HEK293 (cell line): ENCODE results near the gene MYRIP.

ENCODE experiments used
- CTCF ChIA-PET: fragments of 350-600 bp; formaldehyde crosslinking; extraction: SDS; loops from one replicate; lab custom pipeline; 2021; ENCODE audit warnings: antibody characterized with exemption; lab: Yijun Ruan, JAX
- POLR2A ChIA-PET: fragments of 300-600 bp; formaldehyde crosslinking; extraction: SDS; loops from one replicate; lab custom pipeline; 2020; ENCODE audit warnings: antibody characterized with exemption, inconsistent platforms; lab: Yijun Ruan, JAX
- H3K27ac ChIP-seq: fragments of 200-500 bp; sonication (Bioruptor generic); 2 replicates; pipeline ENCODE4 v1.5.1; 2014; ENCODE audit warnings: low read depth, low read length, control low read depth, inconsistent platforms; ENCODE audit errors: extremely low read depth
- H3K36me3 ChIP-seq, 2 experiments: fragments of 200-500 bp in 1 of 2; sonication (Bioruptor generic) in 1 of 2; 1 replicate in 1 of 2; 2 replicates in 1 of 2; pipeline ENCODE4 v1.5.1; 2014 to 2017; ENCODE audit warnings: inconsistent platforms in 2 of 2, low read length in 2 of 2; ENCODE audit not compliant: control insufficient read depth in 2 of 2, insufficient read depth in 1 of 2
- H3K4me1 ChIP-seq: fragments of 200-500 bp; sonication (Bioruptor generic); 2 replicates; pipeline ENCODE4 v1.5.1; 2014; ENCODE audit warnings: mild to moderate bottlenecking, low read length, inconsistent platforms; ENCODE audit not compliant: control insufficient read depth, insufficient read depth
- H3K4me3 ChIP-seq: 2 replicates; pipeline ENCODE4 v1.5.1; 2011; ENCODE audit warnings: low read depth, mild to moderate bottlenecking, control low read depth, low read length, moderate library complexity
- H3K9me3 ChIP-seq: fragments of 200-500 bp; sonication (Bioruptor generic); 2 replicates; pipeline ENCODE4 v1.5.1; 2014; ENCODE audit warnings: low read depth, low read length, inconsistent platforms; ENCODE audit not compliant: control insufficient read depth, insufficient read depth
- FEZF1 ChIP-seq: fragments of 450-650 bp; formaldehyde crosslinking; IDR thresholded peaks from 2 replicates; pipeline ENCODE4 v1.5.1; 2016; ENCODE audit warnings: missing biosample characterization, missing genetic modification characterization
- GLI4 ChIP-seq: fragments of 450-650 bp; formaldehyde crosslinking; IDR thresholded peaks from 2 replicates; pipeline ENCODE4 v1.5.1; 2016; ENCODE audit warnings: missing biosample characterization, missing genetic modification characterization
- HOXD13 ChIP-seq: sonication (generic); formaldehyde crosslinking; IDR thresholded peaks from 2 replicates; pipeline ENCODE4 v1.8.0; 2022; ENCODE audit warnings: missing genetic modification reagents, borderline replicate concordance
- KLF10 ChIP-seq: fragments of 450-650 bp; IDR thresholded peaks from 2 replicates; pipeline ENCODE4 v1.5.1; 2018; ENCODE audit warnings: missing biosample characterization, mild to moderate bottlenecking, missing genetic modification characterization
- KLF16 ChIP-seq: fragments of 450-650 bp; formaldehyde crosslinking; IDR thresholded peaks from 2 replicates; pipeline ENCODE4 v1.5.1; 2017; ENCODE audit warnings: missing biosample characterization, missing genetic modification characterization
- SETDB1 ChIP-seq: IDR thresholded peaks from one replicate; pipeline ENCODE4 v1.6.1; 2017; ENCODE audit warnings: mild to moderate bottlenecking, low read length, moderate library complexity, mixed read lengths; ENCODE audit not compliant: insufficient read length
- SP3 ChIP-seq: fragments of 450-650 bp; formaldehyde crosslinking; IDR thresholded peaks from 2 replicates; pipeline ENCODE4 v1.5.1; 2016; ENCODE audit warnings: missing biosample characterization, missing genetic modification characterization
- SP7 ChIP-seq: fragments of 450-650 bp; formaldehyde crosslinking; IDR thresholded peaks from 2 replicates; pipeline ENCODE4 v1.5.1; 2016; ENCODE audit warnings: missing biosample characterization, missing genetic modification characterization
- ZBTB21 ChIP-seq: fragments of 450-650 bp; formaldehyde crosslinking; IDR thresholded peaks from 2 replicates; pipeline ENCODE4 v1.5.1; 2017; ENCODE audit warnings: missing biosample characterization, missing genetic modification characterization
- ZBTB7A ChIP-seq: fragments of 450-650 bp; formaldehyde crosslinking; IDR thresholded peaks from 2 replicates; pipeline ENCODE4 v1.5.1; 2016; ENCODE audit warnings: low read depth, missing biosample characterization, missing genetic modification characterization
- ZFP3 ChIP-seq: fragments of 450-650 bp; formaldehyde crosslinking; IDR thresholded peaks from 2 replicates; pipeline ENCODE4 v1.5.1; 2016; ENCODE audit warnings: low read depth, missing biosample characterization, missing genetic modification characterization
- ZFP69B ChIP-seq: fragments of 450-650 bp; formaldehyde crosslinking; IDR thresholded peaks from 2 replicates; pipeline ENCODE4 v1.5.1; 2016; ENCODE audit warnings: missing biosample characterization, missing genetic modification characterization
- ZNF133 ChIP-seq: fragments of 450-650 bp; formaldehyde crosslinking; IDR thresholded peaks from 2 replicates; pipeline ENCODE4 v1.5.1; 2016; ENCODE audit warnings: missing biosample characterization, missing genetic modification characterization
- ZNF155 ChIP-seq: fragments of 450-650 bp; formaldehyde crosslinking; IDR thresholded peaks from 2 replicates; pipeline ENCODE4 v1.5.1; 2016; ENCODE audit warnings: missing biosample characterization, missing genetic modification characterization
- ZNF248 ChIP-seq: fragments of 450-650 bp; formaldehyde crosslinking; IDR thresholded peaks from 2 replicates; pipeline ENCODE4 v1.5.1; 2017; ENCODE audit warnings: missing biosample characterization, missing genetic modification characterization
- ZNF350 ChIP-seq: fragments of 450-650 bp; formaldehyde crosslinking; IDR thresholded peaks from 2 replicates; pipeline ENCODE4 v1.5.0; 2017; ENCODE audit warnings: missing biosample characterization, mild to moderate bottlenecking, missing genetic modification characterization
- ZNF404 ChIP-seq: fragments of 450-650 bp; formaldehyde crosslinking; IDR thresholded peaks from 2 replicates; pipeline ENCODE4 v1.5.1; 2017; ENCODE audit warnings: missing biosample characterization, missing genetic modification characterization
- ZNF426 ChIP-seq: fragments of 450-650 bp; formaldehyde crosslinking; IDR thresholded peaks from 2 replicates; pipeline ENCODE4 v1.5.1; 2017; ENCODE audit warnings: missing biosample characterization, missing genetic modification characterization, mild to moderate bottlenecking, inconsistent platforms, moderate library complexity
- ZNF510 ChIP-seq: fragments of 450-650 bp; formaldehyde crosslinking; IDR thresholded peaks from 2 replicates; pipeline ENCODE4 v1.5.1; 2018; ENCODE audit warnings: mild to moderate bottlenecking, missing genetic modification characterization, missing biosample characterization; ENCODE audit not compliant: insufficient replicate concordance
- ZNF654 ChIP-seq: fragments of 450-650 bp; formaldehyde crosslinking; IDR thresholded peaks from 2 replicates; pipeline ENCODE4 v1.5.1; 2016; ENCODE audit warnings: low read depth, missing biosample characterization, missing genetic modification characterization
- ZNF701 ChIP-seq: fragments of 450-650 bp; formaldehyde crosslinking; IDR thresholded peaks from 2 replicates; pipeline ENCODE4 v1.5.1; 2016; ENCODE audit warnings: missing biosample characterization, missing genetic modification characterization
- ZNF776 ChIP-seq: fragments of 450-650 bp; formaldehyde crosslinking; IDR thresholded peaks from 2 replicates; pipeline ENCODE4 v1.5.0; 2017; ENCODE audit warnings: missing biosample characterization, missing genetic modification characterization, borderline replicate concordance
- ZNF792 ChIP-seq: fragments of 450-650 bp; formaldehyde crosslinking; IDR thresholded peaks from 2 replicates; pipeline ENCODE4 v1.5.1; 2016; ENCODE audit warnings: missing biosample characterization, missing genetic modification characterization
- ZSCAN16 ChIP-seq: fragments of 450-650 bp; formaldehyde crosslinking; IDR thresholded peaks from 2 replicates; pipeline ENCODE4 v1.5.1; 2016; ENCODE audit warnings: missing biosample characterization, missing genetic modification characterization
- TF ChIP-seq, protein P1 (sequence below): fragments of 450-650 bp; formaldehyde crosslinking; IDR thresholded peaks from 2 replicates; pipeline ENCODE4 v1.5.1; 2016; ENCODE audit warnings: missing biosample characterization, missing genetic modification characterization
- TF ChIP-seq, protein P2 (sequence below): fragments of 450-650 bp; formaldehyde crosslinking; IDR thresholded peaks from 2 replicates; pipeline ENCODE4 v1.5.1; 2016; ENCODE audit warnings: missing biosample characterization, missing genetic modification characterization
- TF ChIP-seq, protein P3 (sequence below): fragments of 450-650 bp; formaldehyde crosslinking; IDR thresholded peaks from 2 replicates; pipeline ENCODE4 v1.5.1; 2016; ENCODE audit warnings: missing biosample characterization, missing genetic modification characterization
- TF ChIP-seq, protein P4 (sequence below): fragments of 450-650 bp; formaldehyde crosslinking; IDR thresholded peaks from 2 replicates; pipeline ENCODE4 v1.5.1; 2016; ENCODE audit warnings: missing biosample characterization, missing genetic modification characterization
- TF ChIP-seq, protein P5 (sequence below): fragments of 450-650 bp; formaldehyde crosslinking; IDR thresholded peaks from 2 replicates; pipeline ENCODE4; 2016; ENCODE audit warnings: missing biosample characterization, missing genetic modification characterization
- TF ChIP-seq, protein P6 (sequence below): fragments of 450-650 bp; formaldehyde crosslinking; IDR thresholded peaks from 2 replicates; pipeline ENCODE4 v1.5.1; 2016; ENCODE audit warnings: missing biosample characterization, missing genetic modification characterization

MYRIP gene

DNA sequence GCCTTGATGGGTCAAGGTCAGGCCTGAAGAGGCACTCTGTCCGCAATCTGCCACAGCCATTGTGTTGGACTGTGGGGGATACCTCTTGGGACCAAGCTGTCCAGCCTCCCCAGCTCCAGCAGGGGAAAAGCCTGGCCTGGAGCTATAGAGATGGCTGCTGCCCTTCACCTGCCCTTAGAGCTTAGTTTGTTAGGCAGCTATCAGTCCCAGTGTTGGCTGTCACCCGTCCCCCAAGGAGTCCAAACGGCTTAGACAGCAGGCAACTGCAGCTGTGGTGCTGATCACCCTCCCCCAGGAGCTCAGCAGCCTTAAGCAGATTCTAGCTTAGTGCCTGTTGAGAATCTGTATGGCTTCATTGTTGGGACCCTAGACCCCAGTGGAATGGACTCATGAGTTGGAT is 180.3 kb downstream of the MYRIP start (continued):
- TF ChIP-seq FEZF1 (tag by site-specific recombination) (no peak), SP3 (tag by site-specific recombination) (no peak)

DNA sequence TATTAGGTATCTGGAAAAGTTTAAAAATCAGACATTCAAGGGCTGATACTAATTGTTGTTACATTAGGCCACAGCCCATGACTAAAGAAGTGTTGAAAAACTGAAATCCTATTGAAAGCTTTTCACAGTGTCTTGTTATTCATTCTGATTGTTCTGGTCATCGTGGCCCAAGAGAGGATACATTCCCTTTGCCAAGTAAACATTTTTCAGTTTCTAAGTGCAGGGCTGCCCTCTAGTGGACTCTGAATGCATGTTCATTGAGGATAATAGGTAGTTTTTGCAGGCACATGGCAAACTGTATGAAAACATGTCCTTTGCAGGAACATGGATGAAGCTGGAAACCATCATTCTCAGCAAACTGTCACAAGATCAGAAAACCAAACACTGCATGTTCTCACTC is 181.1 kb downstream of the MYRIP start:
- no peaks in the 10 kb centered on the region for H3K4me1 ChIP-seq
- ChIA-PET CTCF (interaction anchor here (0.5 to 2.3 kb wide), 16 partner anchors 8 to 715 kb away, joined by 3 to 11 read pairs (median 3); no protein-coding TSS in a partner anchor), POLR2A (no interaction called here)
- H3K4me3 ChIP-seq, result no peak overlapping the region
- H3K36me3 ChIP-seq, result no peaks in the 10 kb centered on the region
- H3K9me3 ChIP-seq, result no peaks in the 10 kb centered on the region
- TF ChIP-seq, protein P1, sequence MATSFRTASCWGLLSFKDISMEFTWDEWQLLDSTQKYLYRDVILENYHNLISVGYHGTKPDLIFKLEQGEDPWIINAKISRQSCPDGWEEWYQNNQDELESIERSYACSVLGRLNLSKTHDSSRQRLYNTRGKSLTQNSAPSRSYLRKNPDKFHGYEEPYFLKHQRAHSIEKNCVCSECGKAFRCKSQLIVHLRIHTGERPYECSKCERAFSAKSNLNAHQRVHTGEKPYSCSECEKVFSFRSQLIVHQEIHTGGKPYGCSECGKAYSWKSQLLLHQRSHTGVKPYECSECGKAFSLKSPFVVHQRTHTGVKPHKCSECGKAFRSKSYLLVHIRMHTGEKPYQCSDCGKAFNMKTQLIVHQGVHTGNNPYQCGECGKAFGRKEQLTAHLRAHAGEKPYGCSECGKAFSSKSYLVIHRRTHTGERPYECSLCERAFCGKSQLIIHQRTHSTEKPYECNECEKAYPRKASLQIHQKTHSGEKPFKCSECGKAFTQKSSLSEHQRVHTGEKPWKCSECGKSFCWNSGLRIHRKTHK, result peak; percentile 64
- TF ChIP-seq GLI4 (tag by site-specific recombination) (no peak), ZNF350 (no peak), ZNF654 (tag by site-specific recombination) (peak; percentile 49), ZNF510 (tag by site-specific recombination) (no peak), SETDB1 (peak; percentile 77), ZFP3 (tag by site-specific recombination) (no peak), ZNF792 (no peak), SP7 (no peak)
- TF ChIP-seq, protein P2, sequence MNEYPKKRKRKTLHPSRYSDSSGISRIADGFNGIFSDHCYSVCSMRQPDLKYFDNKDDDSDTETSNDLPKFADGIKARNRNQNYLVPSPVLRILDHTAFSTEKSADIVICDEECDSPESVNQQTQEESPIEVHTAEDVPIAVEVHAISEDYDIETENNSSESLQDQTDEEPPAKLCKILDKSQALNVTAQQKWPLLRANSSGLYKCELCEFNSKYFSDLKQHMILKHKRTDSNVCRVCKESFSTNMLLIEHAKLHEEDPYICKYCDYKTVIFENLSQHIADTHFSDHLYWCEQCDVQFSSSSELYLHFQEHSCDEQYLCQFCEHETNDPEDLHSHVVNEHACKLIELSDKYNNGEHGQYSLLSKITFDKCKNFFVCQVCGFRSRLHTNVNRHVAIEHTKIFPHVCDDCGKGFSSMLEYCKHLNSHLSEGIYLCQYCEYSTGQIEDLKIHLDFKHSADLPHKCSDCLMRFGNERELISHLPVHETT (tag by site-specific recombination), result no peak
- TF ChIP-seq, protein P3, sequence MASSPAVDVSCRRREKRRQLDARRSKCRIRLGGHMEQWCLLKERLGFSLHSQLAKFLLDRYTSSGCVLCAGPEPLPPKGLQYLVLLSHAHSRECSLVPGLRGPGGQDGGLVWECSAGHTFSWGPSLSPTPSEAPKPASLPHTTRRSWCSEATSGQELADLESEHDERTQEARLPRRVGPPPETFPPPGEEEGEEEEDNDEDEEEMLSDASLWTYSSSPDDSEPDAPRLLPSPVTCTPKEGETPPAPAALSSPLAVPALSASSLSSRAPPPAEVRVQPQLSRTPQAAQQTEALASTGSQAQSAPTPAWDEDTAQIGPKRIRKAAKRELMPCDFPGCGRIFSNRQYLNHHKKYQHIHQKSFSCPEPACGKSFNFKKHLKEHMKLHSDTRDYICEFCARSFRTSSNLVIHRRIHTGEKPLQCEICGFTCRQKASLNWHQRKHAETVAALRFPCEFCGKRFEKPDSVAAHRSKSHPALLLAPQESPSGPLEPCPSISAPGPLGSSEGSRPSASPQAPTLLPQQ (tag by site-specific recombination), result no peak
- no peak overlapping the region for H3K27ac ChIP-seq

DNA sequence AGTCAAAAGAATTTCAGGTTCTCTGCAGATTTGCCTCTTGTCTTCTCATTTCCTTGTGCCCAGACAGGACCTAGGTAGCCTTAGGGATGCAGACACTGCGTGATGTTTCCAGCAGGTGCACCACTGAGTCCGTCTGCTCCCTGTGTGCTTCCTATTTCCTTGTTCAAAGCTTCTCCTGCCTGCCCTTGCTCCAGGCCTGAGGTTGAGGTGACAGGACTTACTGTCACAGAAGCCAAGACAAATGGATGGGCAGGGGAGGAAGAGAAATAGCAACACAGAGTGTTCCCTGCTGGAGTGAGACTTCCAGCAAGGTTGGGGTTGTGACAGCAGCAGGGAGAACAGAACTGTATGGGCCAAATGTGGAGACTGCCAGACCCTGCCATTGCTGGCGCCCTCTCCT is 199.4 kb downstream of the MYRIP start:
- POLR2A ChIA-PET, result no interaction called here
- CTCF ChIA-PET, result no interaction called here
- H3K9me3 ChIP-seq, result no peaks in the 10 kb centered on the region
- H3K4me1 ChIP-seq, result no peaks in the 10 kb centered on the region
- no peaks in the 10 kb centered on the region for H3K36me3 ChIP-seq
- H3K27ac ChIP-seq, result no peak overlapping the region
- no peak overlapping the region for H3K4me3 ChIP-seq
- TF ChIP-seq ZBTB21 (tag by site-specific recombination) (no peak), ZNF404 (tag by site-specific recombination) (no peak), ZNF133 (tag by site-specific recombination) (no peak), KLF10 (tag by site-specific recombination) (no peak), ZNF776 (tag by site-specific recombination) (no peak), ZNF426 (no peak), KLF16 (no peak), ZSCAN16 (tag by site-specific recombination) (no peak), ZNF155 (no peak), ZBTB7A (tag by site-specific recombination) (no peak), ZNF248 (tag by site-specific recombination) (no peak), HOXD13 (no peak), ZNF701 (tag by site-specific recombination) (no peak), ZFP69B (tag by site-specific recombination) (no peak)
- TF ChIP-seq, protein P4, sequence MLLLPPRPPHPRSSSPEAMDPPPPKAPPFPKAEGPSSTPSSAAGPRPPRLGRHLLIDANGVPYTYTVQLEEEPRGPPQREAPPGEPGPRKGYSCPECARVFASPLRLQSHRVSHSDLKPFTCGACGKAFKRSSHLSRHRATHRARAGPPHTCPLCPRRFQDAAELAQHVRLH (tag by site-specific recombination), result no peak
- TF ChIP-seq, protein P5, sequence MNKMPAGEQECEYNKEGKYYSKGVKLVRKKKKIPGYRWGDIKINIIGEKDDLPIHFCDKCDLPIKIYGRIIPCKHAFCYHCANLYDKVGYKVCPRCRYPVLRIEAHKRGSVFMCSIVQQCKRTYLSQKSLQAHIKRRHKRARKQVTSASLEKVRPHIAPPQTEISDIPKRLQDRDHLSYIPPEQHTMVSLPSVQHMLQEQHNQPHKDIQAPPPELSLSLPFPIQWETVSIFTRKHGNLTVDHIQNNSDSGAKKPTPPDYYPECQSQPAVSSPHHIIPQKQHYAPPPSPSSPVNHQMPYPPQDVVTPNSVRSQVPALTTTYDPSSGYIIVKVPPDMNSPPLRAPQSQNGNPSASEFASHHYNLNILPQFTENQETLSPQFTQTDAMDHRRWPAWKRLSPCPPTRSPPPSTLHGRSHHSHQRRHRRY (tag by site-specific recombination), result no peak
- TF ChIP-seq, protein P6, sequence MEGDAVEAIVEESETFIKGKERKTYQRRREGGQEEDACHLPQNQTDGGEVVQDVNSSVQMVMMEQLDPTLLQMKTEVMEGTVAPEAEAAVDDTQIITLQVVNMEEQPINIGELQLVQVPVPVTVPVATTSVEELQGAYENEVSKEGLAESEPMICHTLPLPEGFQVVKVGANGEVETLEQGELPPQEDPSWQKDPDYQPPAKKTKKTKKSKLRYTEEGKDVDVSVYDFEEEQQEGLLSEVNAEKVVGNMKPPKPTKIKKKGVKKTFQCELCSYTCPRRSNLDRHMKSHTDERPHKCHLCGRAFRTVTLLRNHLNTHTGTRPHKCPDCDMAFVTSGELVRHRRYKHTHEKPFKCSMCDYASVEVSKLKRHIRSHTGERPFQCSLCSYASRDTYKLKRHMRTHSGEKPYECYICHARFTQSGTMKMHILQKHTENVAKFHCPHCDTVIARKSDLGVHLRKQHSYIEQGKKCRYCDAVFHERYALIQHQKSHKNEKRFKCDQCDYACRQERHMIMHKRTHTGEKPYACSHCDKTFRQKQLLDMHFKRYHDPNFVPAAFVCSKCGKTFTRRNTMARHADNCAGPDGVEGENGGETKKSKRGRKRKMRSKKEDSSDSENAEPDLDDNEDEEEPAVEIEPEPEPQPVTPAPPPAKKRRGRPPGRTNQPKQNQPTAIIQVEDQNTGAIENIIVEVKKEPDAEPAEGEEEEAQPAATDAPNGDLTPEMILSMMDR (tag by site-specific recombination), result no peak
